ENCODE measurements around the gene LIX1L. TPM values are rescaled to one million over a fixed set of nuclear protein-coding genes. Genes with fewer than 3 reads are reported as not detected.

The LIX1L gene
- total RNA-seq (2022) (0.82 and 1.1 TPM in 2 replicates), Bru-seq, nascent RNA (percentile 23 among the genes with signal in this experiment), BruChase-seq, experiment 1, labeled RNA remaining after a 2-hour chase (percentile 26 among the genes with signal in this experiment), BruChase-seq, experiment 2, labeled RNA remaining after a 6-hour chase (percentile 38 among the genes with signal in this experiment)
- long read RNA-seq, partial matches to known transcripts = 0 of 2 reads
- long read RNA-seq, other reads (novel, unspliced or antisense) = 2 of 2 reads

DNA sequence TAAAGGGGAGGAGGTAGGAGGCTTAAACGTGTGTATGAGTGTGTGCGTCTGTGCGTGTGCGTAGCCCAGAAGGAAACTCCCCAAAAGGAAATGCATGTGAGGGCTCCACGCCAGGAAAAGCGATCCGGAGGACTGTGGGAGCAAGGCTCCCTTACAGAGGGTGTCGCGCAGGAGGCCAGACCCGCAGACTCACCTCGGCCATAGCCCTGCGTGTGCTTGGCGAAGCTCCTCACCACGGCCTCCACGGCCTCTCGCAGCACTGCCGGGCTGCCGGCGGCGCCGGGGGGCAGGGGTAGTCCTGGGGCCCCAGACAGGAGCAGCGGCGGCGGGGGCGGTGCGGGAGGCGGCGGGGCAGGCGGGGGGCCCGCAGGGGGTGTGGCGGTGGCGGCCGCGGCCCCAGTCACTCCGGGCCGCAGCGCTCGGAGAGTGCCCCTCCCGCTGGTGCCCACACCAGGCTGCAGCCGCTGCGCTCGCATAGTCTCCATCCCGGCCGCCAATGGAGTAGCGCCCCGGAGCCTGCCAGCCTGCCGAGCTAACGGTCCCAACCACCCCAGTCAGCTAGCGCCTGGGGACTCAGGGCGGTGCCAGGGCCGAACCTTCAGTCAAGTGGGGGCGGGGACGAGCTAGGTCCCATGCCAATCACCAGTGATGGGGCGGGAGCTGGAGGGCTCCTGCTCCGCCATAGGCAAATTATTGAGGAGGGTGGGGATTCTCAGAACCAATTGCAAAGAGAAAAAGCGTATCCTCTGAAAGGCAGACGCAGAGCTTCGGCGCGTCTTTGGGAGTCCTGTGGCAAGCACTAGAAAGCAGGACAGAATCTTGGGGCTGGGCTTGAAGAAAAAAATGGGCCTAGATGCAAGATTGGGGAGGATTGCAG is at the start of gene LIX1L:
LIX1L (minus strand) TSS at position 575 of the 877 bp plus-strand sequence; CDS start at position 485, 90 bp downstream.
- Mint-ChIP-seq H3K9me3 (ENCODE audit: unreplicated experiment) (no peaks in the 10 kb centered on the region), H3K27me3 (ENCODE audit: insufficient read depth, unreplicated experiment) (peaks cover 14% of the 10 kb centered on the region), H3K4me3 (ENCODE audit: unreplicated experiment) (peak within 1 kb of the TSS; percentile 68), H3K27ac (ENCODE audit: unreplicated experiment) (no peak within 1 kb of the TSS), H3K4me1 (ENCODE audit: low read depth, unreplicated experiment) (peaks cover 20% of the 10 kb centered on the region), H3K36me3 (ENCODE audit: insufficient read depth, unreplicated experiment) (no peaks in the 10 kb centered on the region)
- BruUV-seq (replicated peaks) = no TSS peak
- TF ChIP-seq, protein P1, sequence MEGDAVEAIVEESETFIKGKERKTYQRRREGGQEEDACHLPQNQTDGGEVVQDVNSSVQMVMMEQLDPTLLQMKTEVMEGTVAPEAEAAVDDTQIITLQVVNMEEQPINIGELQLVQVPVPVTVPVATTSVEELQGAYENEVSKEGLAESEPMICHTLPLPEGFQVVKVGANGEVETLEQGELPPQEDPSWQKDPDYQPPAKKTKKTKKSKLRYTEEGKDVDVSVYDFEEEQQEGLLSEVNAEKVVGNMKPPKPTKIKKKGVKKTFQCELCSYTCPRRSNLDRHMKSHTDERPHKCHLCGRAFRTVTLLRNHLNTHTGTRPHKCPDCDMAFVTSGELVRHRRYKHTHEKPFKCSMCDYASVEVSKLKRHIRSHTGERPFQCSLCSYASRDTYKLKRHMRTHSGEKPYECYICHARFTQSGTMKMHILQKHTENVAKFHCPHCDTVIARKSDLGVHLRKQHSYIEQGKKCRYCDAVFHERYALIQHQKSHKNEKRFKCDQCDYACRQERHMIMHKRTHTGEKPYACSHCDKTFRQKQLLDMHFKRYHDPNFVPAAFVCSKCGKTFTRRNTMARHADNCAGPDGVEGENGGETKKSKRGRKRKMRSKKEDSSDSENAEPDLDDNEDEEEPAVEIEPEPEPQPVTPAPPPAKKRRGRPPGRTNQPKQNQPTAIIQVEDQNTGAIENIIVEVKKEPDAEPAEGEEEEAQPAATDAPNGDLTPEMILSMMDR (IDR thresholded peaks at IDR 0.05; ENCODE audit: insufficient read depth in 1 of 2, low read depth in 1 of 2, low read length in 1 of 2, severe bottlenecking in 1 of 2, unreplicated experiment in 1 of 2) = no peak
- Histone ChIP-seq H3K4me3 (ENCODE audit: low read depth, low read length) (peak within 1 kb of the TSS; percentile 46), H3K27me3 (replicated peaks; ENCODE audit: control insufficient read depth, insufficient read depth, low read length) (no peaks in the 10 kb centered on the region; the same call in 1 of the 2 replicates), H3K36me3 (ENCODE audit: control insufficient read depth, insufficient read depth, low read length) (no peaks in the 10 kb centered on the region), H3K9me3 (no peaks in the 10 kb centered on the region), H3K4me1 (peaks cover 21% of the 10 kb centered on the region)
- intact Hi-C loops (cut with micrococcal nuclease; ENCODE audit: unreplicated experiment) = no loop called here
- CTCF ChIA-PET = interaction anchor here (1.0 to 2.1 kb wide), 8 partner anchors 19 to 112 kb away, joined by 3 to 15 read pairs (median 4); partner anchors contain the start of genes NUDT17 and RBM8A
- POLR2A ChIA-PET = interaction anchor here (0.6 to 2.4 kb wide), 5 partner anchors 31 to 98 kb away, joined by 3 to 14 read pairs (median 3); partner anchors contain the start of genes PIAS3 and RBM8A
- DNase-seq = peak; percentile 91 to 92

DNA sequence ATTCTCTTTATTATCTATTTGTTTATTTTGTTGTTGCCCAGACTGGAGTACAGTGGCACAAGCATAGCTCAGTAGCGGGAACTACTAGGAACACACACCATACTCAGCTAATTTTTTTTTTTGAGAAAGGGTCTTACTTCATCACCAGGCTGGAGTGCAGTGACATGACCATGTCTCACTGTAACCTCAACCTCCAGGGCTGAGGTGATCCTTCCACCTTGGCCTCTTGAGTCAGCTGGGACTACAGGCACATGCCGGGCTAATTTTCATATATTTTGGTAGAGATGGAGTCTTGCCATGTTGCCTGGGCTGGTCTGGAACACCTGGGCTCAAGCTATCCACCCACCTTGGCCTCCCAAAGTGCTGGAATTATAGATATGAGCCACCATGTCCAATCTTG is 43.9 kb upstream of the LIX1L start:
- no peaks in the 10 kb centered on the region for H3K27me3 Mint-ChIP-seq (ENCODE audit: insufficient read depth, unreplicated experiment)
- no peaks in the 10 kb centered on the region for H3K27me3 ChIP-seq (replicated peaks; ENCODE audit: control insufficient read depth, insufficient read depth, low read length)
- no peak for DNase-seq
- intact Hi-C loops (cut with micrococcal nuclease; ENCODE audit: unreplicated experiment) = no loop called here
- H3K4me3 ChIP-seq (ENCODE audit: low read depth, low read length) = no peak overlapping the region
- H3K4me3 Mint-ChIP-seq (ENCODE audit: unreplicated experiment) = no peak overlapping the region
- no peaks in the 10 kb centered on the region for H3K9me3 Mint-ChIP-seq (ENCODE audit: unreplicated experiment)
- CTCF ChIA-PET = interaction anchor here (0.6 kb wide), 1 partner anchor 12 kb away, joined by 3 read pairs; no protein-coding TSS in a partner anchor
- no peak overlapping the region for H3K27ac Mint-ChIP-seq (ENCODE audit: unreplicated experiment)
- H3K4me1 ChIP-seq = peaks cover 4% of the 10 kb centered on the region; the same call in 1 of the 2 replicates
- peaks cover under 1% of the 10 kb centered on the region for H3K36me3 Mint-ChIP-seq (ENCODE audit: insufficient read depth, unreplicated experiment)
- no peaks in the 10 kb centered on the region for H3K9me3 ChIP-seq
- POLR2A ChIA-PET = no interaction called here
- TF ChIP-seq, protein P1 (IDR thresholded peaks at IDR 0.05; ENCODE audit: insufficient read depth in 1 of 2, low read depth in 1 of 2, low read length in 1 of 2, severe bottlenecking in 1 of 2, unreplicated experiment in 1 of 2) = no peak
- no peaks in the 10 kb centered on the region for H3K36me3 ChIP-seq (ENCODE audit: control insufficient read depth, insufficient read depth, low read length)
- BruUV-seq (replicated peaks) = no TSS peak
- H3K4me1 Mint-ChIP-seq (ENCODE audit: low read depth, unreplicated experiment) = peaks cover 11% of the 10 kb centered on the region

DNA sequence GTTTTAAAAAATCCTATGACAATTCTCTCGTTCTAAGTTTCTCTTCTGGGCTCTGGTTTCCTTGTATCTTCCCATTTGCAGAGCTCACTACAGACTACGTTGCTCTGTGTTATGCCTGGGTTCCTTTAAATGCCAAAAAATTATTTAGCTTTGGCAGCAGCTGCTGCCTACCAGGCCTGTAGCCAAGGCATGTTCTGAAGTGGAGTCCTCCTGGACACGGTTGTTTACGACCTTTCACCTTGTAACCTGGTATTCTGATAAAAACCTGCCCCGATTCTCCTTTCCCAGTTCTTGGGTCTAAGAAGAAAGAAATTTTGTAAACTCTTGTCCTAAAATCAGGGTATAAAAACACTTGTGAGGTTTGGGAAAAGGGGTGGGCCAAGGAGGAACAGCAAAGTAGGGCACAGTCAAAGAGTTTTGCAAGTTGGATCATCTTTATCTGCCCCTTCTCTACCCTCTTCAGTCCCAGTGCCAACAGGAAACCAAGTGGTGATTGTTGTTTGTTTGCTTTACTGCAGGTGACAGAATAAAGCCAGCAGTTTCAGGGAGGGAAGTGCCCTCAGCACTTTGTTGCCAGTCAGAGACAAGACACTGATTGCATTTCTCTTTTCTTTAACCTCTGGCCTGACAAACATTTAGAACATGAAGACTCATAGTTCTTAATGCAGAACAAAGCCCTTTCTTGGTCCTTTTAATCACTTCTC is 41.7 kb upstream of the LIX1L start:
- H3K27me3 ChIP-seq (replicated peaks; ENCODE audit: control insufficient read depth, insufficient read depth, low read length) = no peaks in the 10 kb centered on the region
- no peak for DNase-seq
- ChIA-PET CTCF (no interaction called here), POLR2A (no interaction called here)
- H3K4me3 ChIP-seq (ENCODE audit: low read depth, low read length) = no peak overlapping the region
- Mint-ChIP-seq H3K36me3 (ENCODE audit: insufficient read depth, unreplicated experiment) (peaks cover 17% of the 10 kb centered on the region), H3K9me3 (ENCODE audit: unreplicated experiment) (no peaks in the 10 kb centered on the region), H3K27me3 (ENCODE audit: insufficient read depth, unreplicated experiment) (no peaks in the 10 kb centered on the region), H3K4me3 (ENCODE audit: unreplicated experiment) (no peak overlapping the region), H3K4me1 (ENCODE audit: low read depth, unreplicated experiment) (peaks cover 15% of the 10 kb centered on the region), H3K27ac (ENCODE audit: unreplicated experiment) (no peak overlapping the region)
- peaks cover 12% of the 10 kb centered on the region; the same call in 1 of the 2 replicates for H3K4me1 ChIP-seq
- peaks cover 2% of the 10 kb centered on the region; the same call in 1 of the 2 replicates for H3K36me3 ChIP-seq (ENCODE audit: control insufficient read depth, insufficient read depth, low read length)
- intact Hi-C loops (cut with micrococcal nuclease; ENCODE audit: unreplicated experiment) = no loop called here
- BruUV-seq (replicated peaks) = no TSS peak
- TF ChIP-seq, protein P1 (IDR thresholded peaks at IDR 0.05; ENCODE audit: insufficient read depth in 1 of 2, low read depth in 1 of 2, low read length in 1 of 2, severe bottlenecking in 1 of 2, unreplicated experiment in 1 of 2) = no peak
- no peaks in the 10 kb centered on the region for H3K9me3 ChIP-seq

All from Caco-2 (cell line).